SU-DHL-6 (cell line): ENCODE results near the gene TUNAR.

Experiments used
- H2AFZ ChIP-seq: fragments of 200-600 bp; sonication (generic); 2 replicates; pipeline ENCODE4 v1.6.1; 2014; ENCODE audit warnings: low read depth, mild to moderate bottlenecking, moderate library complexity, mixed read lengths, antibody characterized with exemption, low read length; ENCODE audit not compliant: severe bottlenecking
- H3F3A ChIP-seq: fragments of 200-600 bp; shearing (Covaris generic); 2 replicates; pipeline ENCODE4 v1.6.0; 2016; ENCODE audit warnings: antibody characterized with exemption, mild to moderate bottlenecking; ENCODE audit not compliant: insufficient read depth
- H3K27ac ChIP-seq: fragments of 200-600 bp; sonication (generic); 2 replicates; pipeline ENCODE4 v1.5.1; 2016; ENCODE audit warnings: low read depth, mild to moderate bottlenecking, low read length, moderate library complexity, mixed read lengths
- H3K27me3 ChIP-seq: fragments of 200-600 bp; sonication (generic), shearing (Covaris generic); 2 replicates; pipeline ENCODE4 v1.6.0; 2014; ENCODE audit warnings: mild to moderate bottlenecking, low read length
- H3K36me3 ChIP-seq: fragments of 200-600 bp; sonication (generic); 2 replicates; pipeline ENCODE4 v1.6.1; 2014; ENCODE audit warnings: mild to moderate bottlenecking, low read length, mixed read lengths
- H3K4me2 ChIP-seq: fragments of 300-600, 200-600 bp; shearing (Covaris generic), sonication (generic); 2 replicates; pipeline ENCODE4 v1.6.0; 2014; ENCODE audit warnings: low read length, low read depth, mild to moderate bottlenecking; ENCODE audit not compliant: poor library complexity, severe bottlenecking
- H3K4me3 ChIP-seq: fragments of 200-600 bp; sonication (generic); 2 replicates; pipeline ENCODE4 v1.5.1; 2014; ENCODE audit warnings: antibody characterized with exemption, low read length, mild to moderate bottlenecking, mixed read lengths; ENCODE audit not compliant: insufficient read depth, poor library complexity, severe bottlenecking
- H3K79me2 ChIP-seq: fragments of 200-600 bp; sonication (generic); 2 replicates; pipeline ENCODE4 v1.6.1; 2014; ENCODE audit warnings: mild to moderate bottlenecking, low read length, moderate library complexity; ENCODE audit not compliant: insufficient read depth
- H3K9ac ChIP-seq: fragments of 200-600 bp; sonication (generic); 2 replicates; pipeline ENCODE4 v1.7.0; 2014; ENCODE audit warnings: mild to moderate bottlenecking, low read length
- H3K9me2 ChIP-seq: fragments of 200-600 bp; sonication (generic); replicated peaks from 2 replicates; pipeline ENCODE4 v1.6.1; 2014; ENCODE audit warnings: low read length; ENCODE audit not compliant: insufficient read depth
- H3K9me3 ChIP-seq: fragments of 200-600 bp; sonication (generic); 2 replicates; pipeline ENCODE4 v1.6.1; 2014; ENCODE audit warnings: low read length, mixed read lengths; ENCODE audit not compliant: insufficient read depth
- H4K20me1 ChIP-seq: fragments of 200-600 bp; sonication (generic); 2 replicates; pipeline ENCODE4 v1.6.1; 2014; ENCODE audit warnings: low read depth, mild to moderate bottlenecking, antibody characterized with exemption, low read length, moderate library complexity, mixed read lengths
- EZH2phosphoT487 ChIP-seq: fragments of 200-600 bp; sonication (generic), shearing (Covaris generic); conservative IDR thresholded peaks from 2 replicates; pipeline ENCODE4 v1.6.1; 2018; ENCODE audit warnings: mild to moderate bottlenecking, antibody characterized with exemption, low read length, moderate library complexity, mixed read lengths
- TF ChIP-seq, protein P1 (sequence below): fragments of 200-600 bp; sonication (generic); IDR thresholded peaks from one replicate; pipeline ENCODE4 v1.5.1; 2017; ENCODE audit warnings: antibody characterized with exemption, mild to moderate bottlenecking, low read length, moderate library complexity; ENCODE audit not compliant: insufficient read depth, poor library complexity, severe bottlenecking

The TUNAR gene

GRCh38 chr14:95835121-95835730, 41.4 kb upstream of the TUNAR start:
- Histone ChIP-seq H3K36me3 (no peaks in the 10 kb centered on the region), H3K4me2 (no peak overlapping the region), H3K27me3 (no peaks in the 10 kb centered on the region), H4K20me1 (no peaks in the 10 kb centered on the region), H3F3A (no peaks in the 10 kb centered on the region), H3K27ac (no peak overlapping the region), H2AFZ (no peak overlapping the region), H3K79me2 (no peaks in the 10 kb centered on the region), H3K9me2 (no peaks in the 10 kb centered on the region), H3K4me3 (no peak overlapping the region), H3K9me3 (no peaks in the 10 kb centered on the region), H3K9ac (no peak overlapping the region)
- TF ChIP-seq EZH2phosphoT487, result no peak
- TF ChIP-seq, protein P1, sequence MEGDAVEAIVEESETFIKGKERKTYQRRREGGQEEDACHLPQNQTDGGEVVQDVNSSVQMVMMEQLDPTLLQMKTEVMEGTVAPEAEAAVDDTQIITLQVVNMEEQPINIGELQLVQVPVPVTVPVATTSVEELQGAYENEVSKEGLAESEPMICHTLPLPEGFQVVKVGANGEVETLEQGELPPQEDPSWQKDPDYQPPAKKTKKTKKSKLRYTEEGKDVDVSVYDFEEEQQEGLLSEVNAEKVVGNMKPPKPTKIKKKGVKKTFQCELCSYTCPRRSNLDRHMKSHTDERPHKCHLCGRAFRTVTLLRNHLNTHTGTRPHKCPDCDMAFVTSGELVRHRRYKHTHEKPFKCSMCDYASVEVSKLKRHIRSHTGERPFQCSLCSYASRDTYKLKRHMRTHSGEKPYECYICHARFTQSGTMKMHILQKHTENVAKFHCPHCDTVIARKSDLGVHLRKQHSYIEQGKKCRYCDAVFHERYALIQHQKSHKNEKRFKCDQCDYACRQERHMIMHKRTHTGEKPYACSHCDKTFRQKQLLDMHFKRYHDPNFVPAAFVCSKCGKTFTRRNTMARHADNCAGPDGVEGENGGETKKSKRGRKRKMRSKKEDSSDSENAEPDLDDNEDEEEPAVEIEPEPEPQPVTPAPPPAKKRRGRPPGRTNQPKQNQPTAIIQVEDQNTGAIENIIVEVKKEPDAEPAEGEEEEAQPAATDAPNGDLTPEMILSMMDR, result no peak

DNA sequence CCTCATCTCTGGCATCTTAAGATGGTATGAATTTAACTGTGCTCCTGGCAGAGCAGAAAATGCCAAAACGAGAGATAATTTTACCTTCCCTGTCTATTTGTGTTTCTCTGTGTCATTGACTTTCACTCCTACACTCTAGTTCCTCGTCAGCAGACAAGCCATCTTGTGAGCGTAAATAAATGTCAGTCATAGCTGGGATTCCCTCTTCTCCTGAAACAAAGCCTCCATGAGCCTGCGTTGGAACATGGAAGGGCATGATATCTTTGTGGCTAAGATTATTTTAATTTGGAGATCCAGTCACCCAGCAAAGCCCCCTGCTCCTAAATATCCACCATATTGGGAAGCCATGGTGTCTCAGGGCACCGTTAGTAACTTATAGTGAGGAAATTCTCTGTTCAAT, 37.8 kb upstream of the TUNAR start:
- Histone ChIP-seq H3K9me2 (no peaks in the 10 kb centered on the region), H3K27me3 (no peaks in the 10 kb centered on the region), H2AFZ (no peak overlapping the region), H3F3A (no peaks in the 10 kb centered on the region), H3K9me3 (no peaks in the 10 kb centered on the region), H3K4me2 (no peak overlapping the region), H4K20me1 (no peaks in the 10 kb centered on the region), H3K9ac (no peak overlapping the region), H3K27ac (no peak overlapping the region), H3K36me3 (no peaks in the 10 kb centered on the region), H3K79me2 (no peaks in the 10 kb centered on the region), H3K4me3 (no peak overlapping the region)
- no peak for TF ChIP-seq EZH2phosphoT487

DNA sequence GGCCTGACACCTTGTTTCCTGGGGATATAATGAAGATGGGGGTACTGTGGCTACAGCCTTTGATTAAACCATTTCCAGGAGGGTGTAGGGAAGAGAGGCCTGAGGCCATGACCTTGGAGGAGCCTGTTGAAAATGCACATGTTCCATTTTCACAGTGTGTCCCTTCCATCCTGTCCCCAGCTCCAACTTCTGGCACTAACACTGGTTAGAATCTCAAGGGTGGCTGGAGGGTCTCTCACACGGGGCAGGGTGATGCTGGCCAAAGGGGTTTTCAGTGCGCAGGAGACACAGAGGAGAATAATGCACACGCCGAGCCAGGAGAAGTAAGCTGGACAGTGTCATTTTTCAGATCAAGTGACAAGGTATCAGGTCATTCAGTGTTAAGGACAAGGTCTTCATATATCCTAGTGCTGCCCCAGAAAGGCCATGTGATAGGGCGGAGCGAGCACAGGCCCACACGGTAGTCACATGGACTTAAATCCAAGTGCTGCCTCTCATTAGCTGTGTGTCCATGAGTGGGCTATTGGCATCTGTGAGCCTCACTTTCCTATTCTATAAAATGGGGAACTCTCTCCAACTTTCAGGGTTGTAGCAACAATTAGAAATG, 36.4 kb upstream of the TUNAR start:
- Histone ChIP-seq H3K4me3 (no peak overlapping the region), H3K9me3 (no peaks in the 10 kb centered on the region), H2AFZ (no peak overlapping the region), H3K9ac (no peak overlapping the region), H3K27ac (no peak overlapping the region), H3F3A (no peaks in the 10 kb centered on the region), H3K79me2 (no peaks in the 10 kb centered on the region), H4K20me1 (no peaks in the 10 kb centered on the region), H3K27me3 (no peaks in the 10 kb centered on the region), H3K36me3 (no peaks in the 10 kb centered on the region), H3K4me2 (no peak overlapping the region), H3K9me2 (no peaks in the 10 kb centered on the region)
- TF ChIP-seq, protein P1, result no peak
- no peak for TF ChIP-seq EZH2phosphoT487

DNA sequence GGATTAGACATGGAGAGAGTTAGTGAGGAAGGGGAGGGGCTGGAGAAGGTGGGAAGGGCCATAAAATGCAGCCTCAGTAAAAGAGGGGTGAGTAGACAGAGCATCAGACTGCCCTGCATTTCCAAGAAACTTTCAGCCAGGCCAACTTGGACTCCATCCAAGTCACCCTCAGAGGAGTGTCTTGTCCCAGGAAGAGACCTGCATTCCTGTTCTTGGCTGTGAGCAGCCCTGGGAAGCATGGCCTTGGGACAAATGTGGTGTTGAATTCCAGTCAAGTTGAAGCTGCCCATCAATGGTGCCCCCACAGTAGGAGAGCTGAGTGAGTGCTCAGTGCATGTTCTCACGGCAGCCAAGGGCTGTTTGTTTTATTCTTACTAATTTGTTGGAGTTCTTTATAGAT, 35.0 kb upstream of the TUNAR start:
- Histone ChIP-seq H3K27ac (no peak overlapping the region), H3K4me2 (no peak overlapping the region), H3K4me3 (no peak overlapping the region), H3K27me3 (no peaks in the 10 kb centered on the region), H3K79me2 (no peaks in the 10 kb centered on the region), H4K20me1 (no peaks in the 10 kb centered on the region), H3K9me3 (no peaks in the 10 kb centered on the region), H3K9me2 (no peaks in the 10 kb centered on the region), H3F3A (no peaks in the 10 kb centered on the region), H3K36me3 (no peaks in the 10 kb centered on the region), H2AFZ (no peak overlapping the region), H3K9ac (no peak overlapping the region)
- TF ChIP-seq, protein P1, result no peak
- TF ChIP-seq EZH2phosphoT487, result no peak
